ENCODE results near the gene SLC19A2.

DNA sequence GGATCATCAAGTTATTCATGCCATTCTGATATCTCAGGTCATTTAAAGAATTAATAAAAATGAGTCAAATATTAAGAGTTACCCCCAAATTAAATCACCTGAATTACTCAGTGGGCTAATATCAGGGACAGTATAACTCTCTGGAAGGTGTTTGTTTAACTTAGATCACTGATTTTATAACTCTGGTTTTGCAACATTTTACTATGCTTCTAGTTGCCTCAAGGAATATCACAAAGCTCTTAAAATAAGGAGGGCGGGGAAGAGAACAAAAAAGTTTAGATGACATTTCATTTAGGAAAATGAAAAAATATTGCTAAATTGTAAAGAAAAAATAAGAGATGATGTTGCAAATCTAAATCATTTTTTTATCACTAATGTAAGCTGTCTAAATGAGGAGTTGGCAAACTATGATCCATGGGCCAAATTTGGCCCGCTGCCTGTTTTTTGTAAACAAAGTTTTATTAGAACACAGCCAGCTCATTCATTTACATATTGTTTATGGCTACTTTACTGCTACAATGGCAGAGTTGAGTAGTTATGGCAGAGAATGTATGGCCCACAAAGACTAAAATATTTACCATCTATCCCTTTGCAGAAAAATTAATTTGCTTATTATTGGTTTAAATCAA, 31.9 kb upstream of the SLC19A2 start:
- TF ChIP-seq, protein P1, sequence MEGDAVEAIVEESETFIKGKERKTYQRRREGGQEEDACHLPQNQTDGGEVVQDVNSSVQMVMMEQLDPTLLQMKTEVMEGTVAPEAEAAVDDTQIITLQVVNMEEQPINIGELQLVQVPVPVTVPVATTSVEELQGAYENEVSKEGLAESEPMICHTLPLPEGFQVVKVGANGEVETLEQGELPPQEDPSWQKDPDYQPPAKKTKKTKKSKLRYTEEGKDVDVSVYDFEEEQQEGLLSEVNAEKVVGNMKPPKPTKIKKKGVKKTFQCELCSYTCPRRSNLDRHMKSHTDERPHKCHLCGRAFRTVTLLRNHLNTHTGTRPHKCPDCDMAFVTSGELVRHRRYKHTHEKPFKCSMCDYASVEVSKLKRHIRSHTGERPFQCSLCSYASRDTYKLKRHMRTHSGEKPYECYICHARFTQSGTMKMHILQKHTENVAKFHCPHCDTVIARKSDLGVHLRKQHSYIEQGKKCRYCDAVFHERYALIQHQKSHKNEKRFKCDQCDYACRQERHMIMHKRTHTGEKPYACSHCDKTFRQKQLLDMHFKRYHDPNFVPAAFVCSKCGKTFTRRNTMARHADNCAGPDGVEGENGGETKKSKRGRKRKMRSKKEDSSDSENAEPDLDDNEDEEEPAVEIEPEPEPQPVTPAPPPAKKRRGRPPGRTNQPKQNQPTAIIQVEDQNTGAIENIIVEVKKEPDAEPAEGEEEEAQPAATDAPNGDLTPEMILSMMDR (IDR thresholded peaks at IDR 0.05), result no peak
- TF ChIP-seq POLR2A (IDR thresholded peaks at IDR 0.05), result no peak

Data from stomach (tissue), 4 donors.